ENCODE measurements around the gene CXCL16. TPM values are rescaled to one million over a fixed set of nuclear protein-coding genes. Genes with fewer than 3 reads are reported as not detected.

Gene CXCL16
- 10 to 100 TPM; 10.3 to 15.3 TPM for total RNA-seq
- 0.35 to 1.3 reads per million in 2 donors for total RNA-seq

DNA sequence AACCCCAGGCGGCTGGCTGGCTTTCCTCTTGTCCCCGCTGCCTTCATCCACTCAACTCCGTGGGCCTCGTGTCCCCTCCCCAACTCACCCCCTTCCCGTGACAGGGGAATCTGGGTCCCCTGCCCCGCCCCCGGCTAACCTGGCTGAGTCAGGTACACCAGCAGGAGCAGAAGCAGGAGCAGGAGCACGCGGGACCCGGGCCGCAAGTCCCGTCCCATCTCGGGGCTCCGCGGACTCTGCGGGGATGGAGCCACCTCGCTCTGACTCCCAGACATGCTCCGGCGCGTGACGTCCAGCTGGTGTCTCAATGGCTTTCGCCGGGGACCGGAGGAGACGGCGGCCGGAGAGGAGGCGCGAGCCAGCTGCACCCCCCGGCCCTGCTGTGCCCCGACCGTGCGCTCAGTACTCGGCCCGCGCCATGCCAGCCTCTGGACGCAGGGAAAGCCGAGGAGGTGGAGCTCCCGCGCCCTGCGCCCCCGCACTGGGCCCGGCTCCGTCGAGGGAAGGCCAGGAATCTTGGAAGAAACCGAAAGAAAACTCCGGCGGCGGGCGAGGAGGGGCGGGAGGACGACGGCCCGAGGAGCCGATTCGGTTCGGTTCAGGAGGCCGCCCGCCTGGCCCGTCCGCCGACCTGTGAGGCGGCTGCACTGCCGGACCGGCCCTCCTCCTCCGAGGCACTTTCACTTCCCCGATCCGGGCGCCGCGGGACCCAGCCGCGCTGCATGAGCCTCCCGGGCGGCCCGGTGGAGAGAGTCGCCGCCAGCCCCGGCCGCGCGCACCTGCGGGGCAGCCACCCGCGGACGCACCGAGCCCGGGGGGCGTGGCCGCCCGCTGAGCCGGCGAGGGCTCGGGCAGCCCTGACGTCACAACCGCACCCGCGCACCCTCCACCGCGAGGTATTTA, at the start of gene CXCL16, which contains the start of gene ZMYND15:
Gene CXCL16 (minus strand): TSS at position 807 of the 903 bp plus-strand sequence. CDS start 589 bp downstream, at position 218.
Gene ZMYND15 (plus strand): TSS at position 712 of the 903 bp plus-strand sequence. CDS start 716 bp downstream, outside the sequence.
- ATAC-seq (peak; percentile 76), DNase-seq (peak; percentile 53 to 64 (median 61))
- no peaks in the 10 kb centered on the region for H3K9me3 ChIP-seq (ENCODE audit: control insufficient read depth, low read length, poor library complexity, severe bottlenecking)
- Mint-ChIP-seq H3K36me3 (ENCODE audit: low read depth) (peaks cover 4% of the 10 kb centered on the region), H3K4me3 (peak within 1 kb of the TSS; percentile 92), H3K4me1 (peaks cover 19% of the 10 kb centered on the region), H3K27ac (peak within 1 kb of the TSS; percentile 82), H3K27me3 (peaks cover 11% of the 10 kb centered on the region)

DNA sequence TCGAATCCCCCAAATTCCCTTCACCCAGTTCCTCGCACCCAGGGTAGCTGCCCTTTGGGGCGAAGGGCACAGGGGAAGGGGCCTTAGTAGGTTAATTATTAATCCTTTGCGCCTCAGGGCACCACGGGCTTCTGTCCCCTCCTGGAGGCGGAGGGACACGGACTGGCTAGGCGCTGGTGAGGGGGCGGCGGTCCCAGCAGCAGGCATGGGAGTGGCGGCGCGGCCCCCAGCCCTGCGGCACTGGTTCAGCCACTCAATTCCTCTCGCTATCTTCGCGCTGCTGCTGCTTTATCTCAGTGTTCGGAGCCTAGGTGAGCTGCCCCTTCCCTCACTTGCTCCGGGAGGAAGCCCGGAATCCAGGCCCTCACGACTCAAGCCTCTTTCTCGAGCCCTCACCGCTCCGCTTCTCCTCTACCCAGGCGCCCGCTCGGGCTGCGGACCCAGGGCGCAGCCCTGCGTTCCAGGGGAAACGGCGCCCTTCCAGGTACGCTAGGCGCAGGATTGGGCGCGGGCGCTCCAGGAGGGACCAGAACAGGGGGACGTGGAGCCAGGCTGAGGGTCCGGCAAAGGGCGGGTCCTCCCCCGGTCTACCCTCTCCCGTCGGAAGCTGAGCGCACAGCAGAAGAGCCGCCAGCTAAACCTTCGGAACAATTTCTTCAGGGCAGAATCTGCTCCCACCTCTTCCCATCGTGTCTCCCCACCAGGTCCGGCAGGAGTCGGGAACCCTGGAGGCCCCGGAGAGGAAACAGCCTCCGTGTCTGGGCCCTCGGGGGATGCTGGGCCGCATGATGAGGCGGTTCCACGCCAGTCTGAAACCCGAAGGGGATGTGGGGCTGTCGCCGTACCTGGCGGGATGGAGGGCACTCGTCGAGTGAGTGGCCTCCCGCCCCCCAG, 49.3 kb upstream of the CXCL16 start, which contains the start of gene GLTPD2:
Gene GLTPD2 (plus strand): TSS at position 158 of the 894 bp plus-strand sequence. CDS start 48 bp downstream, at position 206.
- peaks cover 31% of the 10 kb centered on the region for H3K27me3 Mint-ChIP-seq
- H3K9me3 ChIP-seq (ENCODE audit: control insufficient read depth, low read length, poor library complexity, severe bottlenecking) = no peaks in the 10 kb centered on the region
- H3K4me1 Mint-ChIP-seq = peaks cover 27% of the 10 kb centered on the region
- no peaks in the 10 kb centered on the region for H3K36me3 Mint-ChIP-seq (ENCODE audit: low read depth)
- peak within 1 kb of the TSS; percentile 93 for H3K4me3 Mint-ChIP-seq
- DNase-seq = no peak
- H3K27ac Mint-ChIP-seq = peak within 1 kb of the TSS; percentile 24
- ATAC-seq = no peak

DNA sequence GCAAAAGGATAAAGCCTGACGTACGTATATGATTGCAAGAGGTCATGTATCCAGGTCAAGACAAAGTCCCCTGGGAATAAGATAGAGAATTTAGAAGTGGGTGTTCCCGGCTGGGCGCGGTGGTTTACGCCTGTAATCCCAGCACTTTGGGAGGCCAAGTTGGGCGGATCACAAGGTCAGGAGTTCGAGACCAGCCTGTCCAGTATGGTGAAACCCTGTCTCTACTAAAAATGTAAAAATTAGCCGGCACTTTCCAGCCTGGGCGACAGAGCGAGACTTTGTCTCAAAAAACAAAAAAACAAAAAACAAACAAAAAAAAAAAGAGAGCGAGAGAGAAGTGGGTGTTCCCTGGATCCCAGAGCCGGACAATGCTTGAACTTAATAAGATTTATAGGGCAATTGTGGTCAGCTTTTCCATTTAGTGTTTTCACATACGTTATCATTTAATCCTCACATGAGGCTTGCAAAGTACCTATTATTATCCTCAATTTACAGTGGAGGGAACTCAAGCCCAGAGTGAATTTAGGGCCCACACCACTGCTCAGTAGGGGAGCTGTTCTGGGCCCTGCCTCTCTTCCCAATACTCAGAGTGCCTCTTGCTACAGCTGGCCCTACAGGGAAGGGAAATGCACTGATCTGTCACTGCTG, 48.6 kb upstream of the CXCL16 start:
- Mint-ChIP-seq H3K4me1 (peaks cover 24% of the 10 kb centered on the region), H3K4me3 (peak overlapping the region; percentile 33), H3K27ac (peak overlapping the region; percentile 24), H3K36me3 (ENCODE audit: low read depth) (peaks cover 3% of the 10 kb centered on the region), H3K27me3 (peaks cover 38% of the 10 kb centered on the region)
- DNase-seq (no peak), ATAC-seq (no peak)
- H3K9me3 ChIP-seq (ENCODE audit: control insufficient read depth, low read length, poor library complexity, severe bottlenecking) = no peaks in the 10 kb centered on the region

DNA sequence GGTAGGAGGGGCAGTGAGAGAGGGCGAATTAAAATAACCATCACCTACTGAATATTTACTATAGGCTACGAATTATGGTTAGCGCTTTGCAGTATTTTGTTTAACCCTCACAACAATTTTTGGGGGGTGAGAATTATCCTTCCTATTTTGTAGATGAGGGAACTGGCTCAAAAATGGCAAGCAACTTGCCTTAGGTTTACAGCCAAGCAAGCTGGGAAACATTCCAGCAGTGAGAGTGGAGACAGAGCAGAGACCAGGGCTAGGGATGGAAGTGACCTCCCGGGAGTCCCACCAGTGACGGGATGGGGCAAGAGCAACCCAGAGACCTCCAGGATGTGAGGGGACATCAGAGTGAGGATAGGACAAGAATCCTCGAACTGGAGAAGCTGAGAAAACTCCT, 46.8 kb upstream of the CXCL16 start:
- Mint-ChIP-seq H3K27me3 (peaks cover 51% of the 10 kb centered on the region), H3K27ac (peak overlapping the region; percentile 34), H3K36me3 (ENCODE audit: low read depth) (peaks cover 5% of the 10 kb centered on the region), H3K4me3 (peak overlapping the region; percentile 9), H3K4me1 (peaks cover 26% of the 10 kb centered on the region)
- no peaks in the 10 kb centered on the region for H3K9me3 ChIP-seq (ENCODE audit: control insufficient read depth, low read length, poor library complexity, severe bottlenecking)
- DNase-seq (no peak), ATAC-seq (no peak)

DNA sequence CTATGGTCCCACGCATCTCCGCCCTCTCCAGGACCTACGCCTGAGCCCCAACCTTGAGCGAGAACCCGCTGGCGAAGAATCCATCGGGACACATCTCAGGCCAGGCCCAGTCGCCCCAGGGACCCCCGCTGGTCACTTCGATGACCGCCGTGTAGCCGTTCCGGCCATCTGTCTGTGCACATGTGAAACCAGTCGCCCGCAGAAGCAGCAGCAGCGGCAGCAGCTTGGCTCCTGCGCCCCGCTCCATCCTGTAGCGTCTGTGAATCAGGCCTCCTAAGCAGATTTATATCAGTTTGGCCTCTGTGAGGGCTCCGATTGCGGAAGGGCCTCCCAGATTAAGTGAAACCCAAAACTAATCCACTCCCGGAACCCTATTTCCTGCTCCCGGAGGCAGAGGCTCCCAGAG, 46.4 kb upstream of the CXCL16 start, which contains the start of gene VMO1:
Gene VMO1 (minus strand): TSS at position 259 of the 406 bp plus-strand sequence. CDS start 12 bp downstream, at position 247.
- Mint-ChIP-seq H3K36me3 (ENCODE audit: low read depth) (peaks cover 5% of the 10 kb centered on the region), H3K4me3 (peak within 1 kb of the TSS; percentile 55), H3K4me1 (peaks cover 26% of the 10 kb centered on the region), H3K27me3 (peaks cover 51% of the 10 kb centered on the region), H3K27ac (peak within 1 kb of the TSS; percentile 34)
- DNase-seq = no peak
- no peak for ATAC-seq
- H3K9me3 ChIP-seq (ENCODE audit: control insufficient read depth, low read length, poor library complexity, severe bottlenecking) = no peaks in the 10 kb centered on the region

GRCh38 chr17:4785311-4786105, 45.8 kb upstream of the CXCL16 start:
- peak overlapping the region; percentile 34 for H3K27ac Mint-ChIP-seq
- H3K36me3 Mint-ChIP-seq (ENCODE audit: low read depth) = peaks cover 5% of the 10 kb centered on the region
- no peak for DNase-seq
- H3K4me1 Mint-ChIP-seq = peaks cover 23% of the 10 kb centered on the region
- peaks cover 55% of the 10 kb centered on the region for H3K27me3 Mint-ChIP-seq
- peak overlapping the region; percentile 55 for H3K4me3 Mint-ChIP-seq
- no peak for ATAC-seq
- H3K9me3 ChIP-seq (ENCODE audit: control insufficient read depth, low read length, poor library complexity, severe bottlenecking) = no peaks in the 10 kb centered on the region

DNA sequence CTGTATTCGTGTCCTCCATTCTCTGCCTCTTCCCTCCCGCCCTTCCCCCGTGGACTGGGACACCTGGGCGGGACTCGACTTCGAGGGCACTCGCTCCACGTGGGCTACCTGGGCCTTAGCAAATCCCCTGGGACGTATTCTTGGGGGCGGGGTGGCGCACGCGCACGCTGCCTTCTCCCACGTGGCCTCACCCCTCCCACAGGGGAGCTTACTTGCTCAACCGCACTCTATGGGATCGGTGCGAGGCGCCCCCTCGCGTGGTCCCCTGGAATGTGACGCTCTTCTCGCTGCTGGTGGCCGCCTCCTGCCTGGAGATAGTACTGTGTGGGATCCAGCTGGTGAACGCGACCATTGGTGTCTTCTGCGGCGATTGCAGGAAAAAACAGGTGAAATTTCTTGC, 42.9 kb upstream of the CXCL16 start:
- H3K9me3 ChIP-seq (ENCODE audit: control insufficient read depth, low read length, poor library complexity, severe bottlenecking) = no peaks in the 10 kb centered on the region
- ATAC-seq = no peak
- DNase-seq = no peak
- H3K27me3 Mint-ChIP-seq = peaks cover 79% of the 10 kb centered on the region
- H3K27ac Mint-ChIP-seq = no peak overlapping the region
- H3K4me1 Mint-ChIP-seq = peaks cover 15% of the 10 kb centered on the region
- peak overlapping the region; percentile 39 for H3K4me3 Mint-ChIP-seq
- peaks cover 8% of the 10 kb centered on the region for H3K36me3 Mint-ChIP-seq (ENCODE audit: low read depth)

DNA sequence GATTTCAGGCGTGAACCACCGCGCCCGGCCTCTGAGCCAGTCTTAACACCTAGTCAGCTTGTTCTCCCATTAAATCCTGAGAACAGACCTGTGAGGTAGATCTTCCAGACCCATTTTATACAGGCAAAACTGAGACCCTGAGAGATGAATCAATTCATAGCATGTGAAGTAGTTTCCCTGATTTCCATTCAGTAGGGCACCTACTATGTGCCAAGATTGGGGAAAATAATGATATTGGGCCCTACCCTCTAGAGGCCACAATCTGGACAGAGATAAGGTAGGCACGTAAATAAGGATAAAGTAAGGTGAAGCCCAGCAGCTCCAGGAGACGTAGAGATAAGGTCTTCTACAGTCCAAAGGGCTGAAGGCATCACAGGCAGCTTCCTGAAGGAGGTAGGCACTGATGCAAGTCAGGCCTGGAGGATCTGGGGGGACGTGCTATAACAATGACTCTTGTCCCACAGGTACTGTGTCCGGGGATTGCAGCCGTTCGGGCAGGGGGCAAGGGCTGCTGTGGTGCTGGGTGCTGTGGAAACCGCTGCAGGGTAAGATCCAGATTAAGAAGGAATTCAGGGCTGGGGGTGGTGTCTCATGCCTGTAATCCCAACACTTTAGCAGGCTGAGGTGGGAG, 40.7 kb upstream of the CXCL16 start:
- no peaks in the 10 kb centered on the region for H3K9me3 ChIP-seq (ENCODE audit: control insufficient read depth, low read length, poor library complexity, severe bottlenecking)
- ATAC-seq = no peak
- H3K4me1 Mint-ChIP-seq = peaks cover 6% of the 10 kb centered on the region
- H3K27me3 Mint-ChIP-seq = peaks cover 60% of the 10 kb centered on the region
- H3K4me3 Mint-ChIP-seq = no peak overlapping the region
- no peak overlapping the region for H3K27ac Mint-ChIP-seq
- H3K36me3 Mint-ChIP-seq (ENCODE audit: low read depth) = peaks cover 8% of the 10 kb centered on the region
- DNase-seq = no peak

- no peak overlapping the region for H3K4me3 Mint-ChIP-seq
- no peak for ATAC-seq
- no peak overlapping the region for H3K27ac Mint-ChIP-seq
Observed at GRCh38 chr17:4777969-4778760, 38.4 kb upstream of the CXCL16 start.

GRCh38 chr17:4772235-4772613, 32.5 kb upstream of the CXCL16 start:
- no peak for DNase-seq
- Mint-ChIP-seq H3K27ac (no peak overlapping the region), H3K36me3 (ENCODE audit: low read depth) (no peaks in the 10 kb centered on the region)

More at GRCh38 chr17:4777969-4778760, 38.4 kb upstream of the CXCL16 start:
- peaks cover 49% of the 10 kb centered on the region for H3K27me3 Mint-ChIP-seq
- no peak for DNase-seq
- peaks cover 4% of the 10 kb centered on the region for H3K4me1 Mint-ChIP-seq
- H3K9me3 ChIP-seq (ENCODE audit: control insufficient read depth, low read length, poor library complexity, severe bottlenecking) = no peaks in the 10 kb centered on the region
- H3K36me3 Mint-ChIP-seq (ENCODE audit: low read depth) = peaks cover 5% of the 10 kb centered on the region

More at GRCh38 chr17:4772235-4772613, 32.5 kb upstream of the CXCL16 start:
- peaks cover 8% of the 10 kb centered on the region for H3K4me1 Mint-ChIP-seq
- ATAC-seq = no peak
- peaks cover 19% of the 10 kb centered on the region for H3K27me3 Mint-ChIP-seq
- H3K9me3 ChIP-seq (ENCODE audit: control insufficient read depth, low read length, poor library complexity, severe bottlenecking) = no peaks in the 10 kb centered on the region
- peak overlapping the region; percentile 45 for H3K4me3 Mint-ChIP-seq
